Muscle layer of colon (tissue), 2 donors: Measurements from ENCODE around the gene SCART1.
"Not testable (repeated sequence)": the region's sequence is repeated elsewhere in the genome, so short reads cannot be mapped to it uniquely, and the experiment has no call there.

Experiments used
- H3K27ac ChIP-seq: one replicate; pipeline ENCODE4 v1.7.0; 2013; ENCODE audit warnings: low read depth, mild to moderate bottlenecking, low read length, moderate library complexity
- H3K27me3 ChIP-seq, 2 donors: one replicate each; pipeline ENCODE4 v1.7.0; 2013; ENCODE audit warnings: low read length in 2 of 2, mild to moderate bottlenecking in 2 of 2; ENCODE audit not compliant: insufficient read depth in 2 of 2, control insufficient read depth in 1 of 2
- H3K36me3 ChIP-seq: one replicate; pipeline ENCODE4 v1.7.0; 2013; ENCODE audit warnings: mild to moderate bottlenecking, low read length; ENCODE audit not compliant: insufficient read depth
- H3K4me1 ChIP-seq: one replicate; pipeline ENCODE4 v1.7.0; 2013; ENCODE audit warnings: mild to moderate bottlenecking, low read length; ENCODE audit not compliant: insufficient read depth
- H3K4me3 ChIP-seq, 2 donors: one replicate each; pipeline ENCODE4 v1.7.0; 2013; ENCODE audit warnings: low read length in 2 of 2, low read depth in 1 of 2, mild to moderate bottlenecking in 1 of 2, moderate library complexity in 1 of 2
- H3K9ac ChIP-seq: one replicate; pipeline ENCODE4 v1.7.0; 2013; ENCODE audit warnings: low read length
- H3K9me3 ChIP-seq: one replicate; pipeline ENCODE4 v1.7.0; 2013; ENCODE audit warnings: mild to moderate bottlenecking, low read length
- donor health status: abdominal sarcoma.
- donor health status: Adenocarcinoma of cecum.

The SCART1 gene

GRCh38 chr10:133420579-133420978 is 33.2 kb upstream of the SCART1 start:
- Histone ChIP-seq H3K27ac (no peak overlapping the region), H3K9ac (no peak overlapping the region)

GRCh38 chr10:133421336-133422222 is 32.2 kb upstream of the SCART1 start:
- Histone ChIP-seq H3K27ac (no peak overlapping the region), H3K9me3 (no peaks in the 10 kb centered on the region), H3K27me3 (peaks cover 0 to 8% of the 10 kb centered on the region in 2 donors), H3K4me1 (no peaks in the 10 kb centered on the region), H3K36me3 (peaks cover 13% of the 10 kb centered on the region), H3K4me3 (no peak overlapping the region), H3K9ac (no peak overlapping the region)

More at GRCh38 chr10:133420579-133420978, 33.2 kb upstream of the SCART1 start:
- peaks cover 0 to 8% of the 10 kb centered on the region in 2 donors for H3K27me3 ChIP-seq
- H3K4me3 ChIP-seq = no peak overlapping the region
- H3K4me1 ChIP-seq = no peaks in the 10 kb centered on the region
- peaks cover 13% of the 10 kb centered on the region for H3K36me3 ChIP-seq
- H3K9me3 ChIP-seq = no peaks in the 10 kb centered on the region

- Histone ChIP-seq H3K36me3 (peaks cover 13% of the 10 kb centered on the region), H3K4me3 (no peak overlapping the region), H3K27me3 (peaks cover 0 to 8% of the 10 kb centered on the region in 2 donors), H3K4me1 (no peaks in the 10 kb centered on the region), H3K27ac (no peak overlapping the region), H3K9me3 (no peaks in the 10 kb centered on the region), H3K9ac (no peak overlapping the region)
Observed at GRCh38 chr10:133422223-133422806, 31.4 kb upstream of the SCART1 start.

GRCh38 chr10:133422807-133423771 is 30.7 kb upstream of the SCART1 start:
- Histone ChIP-seq H3K4me3 (no peak overlapping the region), H3K4me1 (no peaks in the 10 kb centered on the region), H3K9me3 (no peaks in the 10 kb centered on the region), H3K36me3 (peaks cover 13% of the 10 kb centered on the region), H3K27me3 (peaks cover 0 to 8% of the 10 kb centered on the region in 2 donors), H3K27ac (no peak overlapping the region), H3K9ac (no peak overlapping the region)

- H3K9me3 ChIP-seq, H3K4me1 ChIP-seq, H3K27ac ChIP-seq, H3K27me3 ChIP-seq, H3K9ac ChIP-seq, H3K4me3 ChIP-seq: not testable (repeated sequence)
- H3K36me3 ChIP-seq = peaks cover 13% of the 10 kb centered on the region
Observed at GRCh38 chr10:133424102-133424501, 29.6 kb upstream of the SCART1 start.

- H3K4me3 ChIP-seq, H3K9me3 ChIP-seq, H3K9ac ChIP-seq, H3K27me3 ChIP-seq, H3K27ac ChIP-seq, H3K4me1 ChIP-seq: not testable (repeated sequence)
- H3K36me3 ChIP-seq = peaks cover 13% of the 10 kb centered on the region
Observed at GRCh38 chr10:133424601-133425000, 29.1 kb upstream of the SCART1 start, which contains the start of gene SPRN. TSS of gene SPRN (minus strand) at chr10:133424625. CDS start at chr10:133423681, 944 bp downstream.

GRCh38 chr10:133429571-133429970 is 24.2 kb upstream of the SCART1 start:
- not testable (repeated sequence) for H3K27me3 ChIP-seq, H3K4me1 ChIP-seq, H3K36me3 ChIP-seq, H3K4me3 ChIP-seq, H3K9me3 ChIP-seq, H3K27ac ChIP-seq, H3K9ac ChIP-seq

GRCh38 chr10:133431888-133432613 is 21.7 kb upstream of the SCART1 start:
- not testable (repeated sequence) for H3K4me3 ChIP-seq, H3K9me3 ChIP-seq, H3K9ac ChIP-seq

GRCh38 chr10:133432789-133433188 is 21.0 kb upstream of the SCART1 start:
- H3K27me3 ChIP-seq, H3K27ac ChIP-seq, H3K9ac ChIP-seq, H3K36me3 ChIP-seq, H3K4me1 ChIP-seq, H3K4me3 ChIP-seq, H3K9me3 ChIP-seq: not testable (repeated sequence)

More at GRCh38 chr10:133431888-133432613, 21.7 kb upstream of the SCART1 start:
- not testable (repeated sequence) for H3K36me3 ChIP-seq, H3K4me1 ChIP-seq, H3K27ac ChIP-seq, H3K27me3 ChIP-seq

GRCh38 chr10:133438711-133439273 is 15.0 kb upstream of the SCART1 start:
- Histone ChIP-seq H3K4me3 (no peak overlapping the region), H3K27ac (no peak overlapping the region), H3K9me3 (no peaks in the 10 kb centered on the region), H3K9ac (no peak overlapping the region), H3K27me3 (no peaks in the 10 kb centered on the region), H3K4me1 (no peaks in the 10 kb centered on the region), H3K36me3 (no peaks in the 10 kb centered on the region)
